K562 (cell line): ENCODE results near the gene PET100.

Source experiments
- MXI1 ChIP-seq: IDR thresholded peaks from 2 replicates; pipeline ENCODE4 v1.6.1; 2011; ENCODE audit warnings: low read depth, mild to moderate bottlenecking, improper control_type of control experiment, low read length
- ZNF124 ChIP-seq: sonication (generic); formaldehyde crosslinking; IDR thresholded peaks from 2 replicates; pipeline ENCODE4 v1.8.1; 2022; ENCODE audit warnings: missing genetic modification reagents
- ZNF274 ChIP-seq: IDR thresholded peaks from 2 replicates; pipeline ENCODE4 v1.6.1; 2011; ENCODE audit warnings: low read depth, mild to moderate bottlenecking, low read length, moderate library complexity, borderline replicate concordance

GRCh38 chr19:7638802-7639465 is 9.3 kb downstream of the PET100 start:
- TF ChIP-seq ZNF274: no peak
- no peak for TF ChIP-seq ZNF124
- no peak for TF ChIP-seq MXI1
